Measurements from ENCODE around the gene FBLL1.

GRCh38 chr5:168480601-168481000 lies 48.5 kb upstream of the FBLL1 start:
- no peak for TF ChIP-seq ATF3 (IDR thresholded peaks at IDR 0.05; ENCODE audit: insufficient read depth, low read depth, low read length)
- TF ChIP-seq NRF1 (IDR thresholded peaks at IDR 0.05; ENCODE audit: low read depth, low read length), result no peak
